Measurements from ENCODE around the gene RAP1GAP2. TPM values are rescaled to one million over a fixed set of nuclear protein-coding genes. Genes with fewer than 3 reads are reported as not detected.

RAP1GAP2 gene
- polyA plus RNA-seq, 1 experiment = 2.8 TPM

- CTCF ChIA-PET = no interaction called here
Measured at GRCh38 chr17:2893422-2893914, 97.2 kb downstream of the RAP1GAP2 start.

GRCh38 chr17:2894782-2895181, 98.5 kb downstream of the RAP1GAP2 start:
- POLR2A ChIA-PET = no interaction called here
- Histone ChIP-seq H3K4me3 (ENCODE audit: low read depth, low read length) (no peak overlapping the region), H3K27me3 (ENCODE audit: control insufficient read depth, insufficient read depth, low read length) (no peaks in the 10 kb centered on the region), H3K9me3 (ENCODE audit: control insufficient read depth, insufficient read depth, low read length) (peaks cover 4% of the 10 kb centered on the region; the same call in 1 of the 2 replicates), H3K27ac (ENCODE audit: low read depth, low read length) (no peak overlapping the region)
- CTCF ChIA-PET = no interaction called here
- DNase-seq (ENCODE audit: low read depth, low spot score) = no peak
- no peak for TF ChIP-seq CTCF (IDR thresholded peaks at IDR 0.05; ENCODE audit: low read depth, low read length)

More at GRCh38 chr17:2893422-2893914, 97.2 kb downstream of the RAP1GAP2 start:
- peaks cover 4% of the 10 kb centered on the region; the same call in 1 of the 2 replicates for H3K9me3 ChIP-seq (ENCODE audit: control insufficient read depth, insufficient read depth, low read length)
- POLR2A ChIA-PET = no interaction called here
- no peak for TF ChIP-seq CTCF (IDR thresholded peaks at IDR 0.05; ENCODE audit: low read depth, low read length)
- DNase-seq (ENCODE audit: low read depth, low spot score) = no peak
- no peaks in the 10 kb centered on the region for H3K27me3 ChIP-seq (ENCODE audit: control insufficient read depth, insufficient read depth, low read length)
- no peak overlapping the region for H3K27ac ChIP-seq (ENCODE audit: low read depth, low read length)
- H3K4me3 ChIP-seq (ENCODE audit: low read depth, low read length) = no peak overlapping the region

GRCh38 chr17:2897605-2898004, 101.4 kb downstream of the RAP1GAP2 start:
- Histone ChIP-seq H3K9me3 (ENCODE audit: control insufficient read depth, insufficient read depth, low read length) (peaks cover 16% of the 10 kb centered on the region; the same call in 1 of the 2 replicates), H3K27ac (ENCODE audit: low read depth, low read length) (no peak overlapping the region), H3K4me3 (ENCODE audit: low read depth, low read length) (no peak overlapping the region), H3K27me3 (ENCODE audit: control insufficient read depth, insufficient read depth, low read length) (no peaks in the 10 kb centered on the region)
- no peak for DNase-seq (ENCODE audit: low read depth, low spot score)
- ChIA-PET POLR2A (no interaction called here), CTCF (no interaction called here)
- no peak for TF ChIP-seq CTCF (IDR thresholded peaks at IDR 0.05; ENCODE audit: low read depth, low read length)

GRCh38 chr17:2898255-2898926, 102.2 kb downstream of the RAP1GAP2 start:
- TF ChIP-seq CTCF (IDR thresholded peaks at IDR 0.05; ENCODE audit: low read depth, low read length) = no peak
- POLR2A ChIA-PET = interaction anchor here (0.7 kb wide), 1 partner anchor 44 kb away, joined by 3 read pairs; no protein-coding TSS in a partner anchor
- CTCF ChIA-PET = interaction anchor here (1.0 kb wide), 1 partner anchor 50 kb away, joined by 3 read pairs; no protein-coding TSS in a partner anchor
- DNase-seq (ENCODE audit: low read depth, low spot score) = no peak
- H3K27me3 ChIP-seq (ENCODE audit: control insufficient read depth, insufficient read depth, low read length) = no peaks in the 10 kb centered on the region
- no peak overlapping the region for H3K27ac ChIP-seq (ENCODE audit: low read depth, low read length)
- H3K9me3 ChIP-seq (ENCODE audit: control insufficient read depth, insufficient read depth, low read length) = peaks cover 16% of the 10 kb centered on the region; the same call in 1 of the 2 replicates
- no peak overlapping the region for H3K4me3 ChIP-seq (ENCODE audit: low read depth, low read length)

GRCh38 chr17:2899906-2900305, 103.7 kb downstream of the RAP1GAP2 start:
- ChIA-PET CTCF (no interaction called here), POLR2A (no interaction called here)
- H3K9me3 ChIP-seq (ENCODE audit: control insufficient read depth, insufficient read depth, low read length) = peaks cover 16% of the 10 kb centered on the region; the same call in 1 of the 2 replicates
- H3K27me3 ChIP-seq (ENCODE audit: control insufficient read depth, insufficient read depth, low read length) = no peaks in the 10 kb centered on the region
- H3K4me3 ChIP-seq (ENCODE audit: low read depth, low read length) = no peak overlapping the region
- no peak for TF ChIP-seq CTCF (IDR thresholded peaks at IDR 0.05; ENCODE audit: low read depth, low read length)
- DNase-seq (ENCODE audit: low read depth, low spot score) = no peak
- H3K27ac ChIP-seq (ENCODE audit: low read depth, low read length) = no peak overlapping the region

All from AG04450 (cell line).